ENCODE results near the gene NRL.

Gene NRL

DNA sequence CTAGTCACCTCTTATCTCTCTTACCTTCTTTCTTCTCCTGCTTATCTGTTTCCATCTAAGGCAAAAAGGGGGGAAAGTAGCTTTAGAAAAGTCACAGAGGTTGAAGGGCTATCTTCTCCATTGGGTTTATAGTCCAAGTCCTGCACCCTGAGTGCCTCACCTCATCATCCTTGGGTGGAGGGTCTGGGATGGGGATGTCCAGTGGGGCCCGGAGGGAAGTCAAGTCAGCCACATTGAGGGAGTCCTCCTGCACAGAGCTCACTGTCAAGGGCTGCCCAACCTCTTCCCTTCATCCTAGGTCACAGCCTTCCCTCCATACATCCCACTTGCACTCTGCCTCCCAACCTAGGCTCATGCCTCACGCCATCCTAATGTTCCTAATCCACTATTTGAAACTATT is 30.5 kb upstream of the NRL start:
- in situ Hi-C loops (cut with MboI; ENCODE audit: low sequenced_read_pairs), result no loop called here

DNA sequence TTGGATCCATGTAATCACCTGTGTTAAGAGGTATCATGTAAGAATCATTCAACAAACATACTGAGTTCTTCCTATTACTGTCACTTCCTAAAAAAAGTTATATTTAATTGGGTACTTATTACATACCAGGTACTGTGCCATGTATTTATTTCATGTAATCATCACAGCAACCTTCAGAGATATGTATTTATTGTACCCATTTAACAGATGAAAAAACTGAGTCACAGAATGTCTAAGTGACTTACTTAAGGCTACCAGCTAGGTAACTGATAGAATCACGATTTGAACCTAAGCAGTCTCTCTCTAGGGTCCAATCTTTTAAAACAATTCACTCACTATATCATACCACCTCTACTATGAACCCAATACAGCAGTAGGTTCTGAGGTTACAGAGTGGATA is 29.7 kb upstream of the NRL start:
- in situ Hi-C loops (cut with MboI; ENCODE audit: low sequenced_read_pairs), result no loop called here

DNA sequence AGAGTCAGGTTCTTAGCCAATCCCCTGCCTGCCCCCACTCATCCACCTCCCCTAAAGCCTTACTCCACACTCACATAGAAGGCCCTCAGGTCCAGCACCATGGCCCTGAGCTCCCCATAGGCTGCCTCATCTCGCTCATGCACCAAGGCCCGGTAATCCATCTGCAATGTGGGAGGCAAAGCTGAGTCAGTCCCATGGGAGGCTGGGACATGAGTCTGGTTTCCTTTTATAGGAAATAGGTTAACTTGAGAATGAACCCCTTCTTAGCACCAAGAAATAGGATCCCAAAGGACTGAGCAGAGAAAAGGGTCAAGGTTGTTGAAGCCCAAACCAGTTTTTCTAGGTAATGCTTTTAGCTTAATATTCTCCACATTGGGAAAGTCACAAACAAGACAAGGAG is 28.8 kb upstream of the NRL start:
- in situ Hi-C loops (cut with MboI; ENCODE audit: low sequenced_read_pairs), result no loop called here

GRCh38 chr14:24141097-24141880 is 26.5 kb upstream of the NRL start, which contains the start of gene EMC9:
EMC9 (minus strand) TSS chr14:24141591; CDS start chr14:24141304, 287 bp downstream.
- in situ Hi-C loops (cut with MboI; ENCODE audit: low sequenced_read_pairs), result no loop called here

DNA sequence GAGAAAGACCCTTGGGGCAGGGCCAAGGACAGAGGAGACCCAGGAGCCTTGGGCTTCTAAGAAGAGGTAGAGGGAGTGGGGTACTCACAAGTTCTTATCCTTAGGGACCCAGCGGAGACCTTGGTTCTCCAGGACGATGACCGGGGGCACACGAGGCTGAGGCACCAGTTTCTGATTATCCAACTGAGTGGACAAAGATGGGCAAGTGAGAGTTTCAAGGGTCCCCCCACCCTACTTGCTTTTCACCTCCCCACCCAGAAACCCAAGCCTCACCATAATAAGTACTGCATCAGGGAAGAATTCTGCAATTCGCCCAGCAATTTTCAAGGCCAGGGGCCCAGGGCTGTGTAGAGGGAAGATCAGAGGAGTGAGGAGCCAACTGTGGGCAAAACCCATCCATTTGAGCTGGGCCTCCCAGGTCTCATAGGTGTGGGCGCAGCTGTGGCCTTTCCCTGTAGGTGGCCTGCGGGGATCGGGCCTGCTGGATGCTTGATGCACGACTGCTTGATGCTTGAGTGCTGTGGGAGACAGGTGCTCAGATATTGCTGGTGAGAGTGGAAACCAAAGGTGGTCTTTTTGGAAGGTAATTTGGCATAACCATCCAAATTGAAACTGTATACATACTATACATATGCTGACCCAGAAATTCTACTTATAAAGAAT is 24.7 kb upstream of the NRL start:
- in situ Hi-C loops (cut with MboI; ENCODE audit: low sequenced_read_pairs), result no loop called here

GRCh38 chr14:24138396-24139271 is 23.9 kb upstream of the NRL start:
- in situ Hi-C loops (cut with MboI; ENCODE audit: low sequenced_read_pairs), result no loop called here

DNA sequence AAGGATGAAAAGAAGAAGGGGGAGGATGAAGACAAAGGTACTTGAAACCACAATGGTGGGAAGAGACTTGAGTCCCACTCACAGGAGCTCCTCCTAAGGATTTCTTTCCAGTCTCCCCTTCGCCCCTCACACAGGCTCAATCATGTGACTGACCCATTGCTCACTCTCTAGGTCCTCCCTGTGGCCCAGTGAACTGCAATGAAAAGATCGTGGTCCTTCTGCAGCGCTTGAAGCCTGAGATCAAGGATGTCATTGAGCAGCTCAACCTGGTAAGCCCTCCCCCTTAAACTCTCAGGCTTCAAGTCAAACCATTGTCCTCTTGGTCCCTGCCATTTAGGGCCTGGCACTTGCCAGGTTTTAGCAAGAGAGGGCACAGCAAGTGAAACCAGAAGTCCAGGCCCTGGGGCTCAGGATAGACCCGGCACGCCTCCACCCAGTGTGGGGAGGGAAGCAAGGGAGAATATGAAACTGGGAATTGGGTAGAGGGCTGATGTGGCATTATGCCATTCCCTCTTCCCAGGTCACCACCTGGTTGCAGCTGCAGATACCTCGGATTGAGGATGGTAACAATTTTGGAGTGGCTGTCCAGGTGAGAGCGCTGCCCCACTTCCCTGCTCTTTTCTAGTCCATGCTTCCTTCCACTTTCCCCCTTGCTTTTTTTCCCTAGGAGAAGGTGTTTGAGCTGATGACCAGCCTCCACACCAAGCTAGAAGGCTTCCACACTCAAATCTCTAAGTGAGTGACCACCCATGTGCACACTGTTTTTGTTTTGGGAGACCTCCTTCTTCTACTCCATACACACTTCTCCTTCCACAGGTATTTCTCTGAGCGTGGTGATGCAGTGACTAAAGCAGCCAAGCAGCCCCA is 23.0 kb upstream of the NRL start:
- in situ Hi-C loops (cut with MboI; ENCODE audit: low sequenced_read_pairs), result no loop called here

GRCh38 chr14:24136684-24137528 is 22.2 kb upstream of the NRL start:
- in situ Hi-C loops (cut with MboI; ENCODE audit: low sequenced_read_pairs), result no loop called here

DNA sequence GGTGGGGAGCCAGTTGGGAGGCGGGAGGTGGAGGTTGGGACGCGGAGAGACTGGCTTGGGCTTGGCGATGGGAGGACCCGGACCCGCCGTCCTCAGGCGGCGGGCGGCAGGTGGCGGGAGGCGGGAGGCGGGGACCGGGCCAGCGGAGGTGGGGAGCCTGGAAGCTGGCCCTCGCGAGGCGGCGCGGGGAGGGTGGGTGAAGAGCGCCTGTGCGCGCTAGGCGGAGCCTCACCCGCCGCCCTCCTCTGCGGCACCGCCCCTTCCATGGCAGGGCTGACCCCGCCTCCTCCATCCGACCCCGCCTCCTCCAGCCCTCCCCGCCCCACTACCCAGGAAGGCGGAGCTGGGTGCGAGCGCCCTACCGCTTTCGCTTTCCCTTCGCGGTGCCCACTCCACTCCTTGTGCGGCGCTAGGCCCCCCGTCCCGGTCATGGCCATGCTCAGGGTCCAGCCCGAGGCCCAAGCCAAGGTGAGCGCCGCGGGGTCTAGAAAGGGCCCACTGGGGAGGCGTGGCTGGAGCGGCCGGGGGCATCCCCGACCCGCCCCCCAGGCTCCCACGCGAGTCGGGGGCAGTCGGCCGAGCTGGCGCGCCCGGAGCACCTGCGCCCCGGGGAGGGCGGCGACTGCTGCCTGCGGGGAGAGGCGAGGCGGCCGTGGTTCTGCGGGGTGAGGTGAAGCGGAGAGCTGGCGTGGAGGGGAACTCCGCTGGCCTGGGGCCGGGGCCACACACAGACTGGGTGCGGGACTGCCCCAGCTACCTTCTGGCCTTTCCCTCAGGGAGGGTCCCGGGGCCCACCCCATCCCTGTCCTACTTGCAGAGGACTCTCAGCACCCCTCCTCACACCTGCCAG is 21.3 kb upstream of the NRL start, which contains the start of gene PSME1:
Gene PSME1 (plus strand): TSS at position 361 of the 850 bp plus-strand sequence. CDS start 69 bp downstream, at position 430.
- in situ Hi-C loops (cut with MboI; ENCODE audit: low sequenced_read_pairs), result no loop called here

DNA sequence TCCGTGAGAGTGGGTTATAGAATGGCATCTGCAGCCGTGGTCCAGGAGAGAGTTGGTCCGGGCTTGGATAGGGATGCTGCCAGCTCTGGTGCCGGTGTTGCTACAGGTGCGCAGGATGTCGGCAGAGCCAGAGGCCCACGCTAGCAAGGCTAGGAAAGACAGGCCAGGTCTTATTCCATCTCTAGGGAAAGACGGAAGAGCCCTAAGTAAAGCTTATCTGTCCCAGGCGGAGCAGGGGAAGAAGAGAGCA is 20.8 kb upstream of the NRL start:
- in situ Hi-C loops (cut with MboI; ENCODE audit: low sequenced_read_pairs), result no loop called here

GRCh38 chr14:24133735-24134134 is 19.0 kb upstream of the NRL start:
- in situ Hi-C loops (cut with MboI; ENCODE audit: low sequenced_read_pairs), result no loop called here

DNA sequence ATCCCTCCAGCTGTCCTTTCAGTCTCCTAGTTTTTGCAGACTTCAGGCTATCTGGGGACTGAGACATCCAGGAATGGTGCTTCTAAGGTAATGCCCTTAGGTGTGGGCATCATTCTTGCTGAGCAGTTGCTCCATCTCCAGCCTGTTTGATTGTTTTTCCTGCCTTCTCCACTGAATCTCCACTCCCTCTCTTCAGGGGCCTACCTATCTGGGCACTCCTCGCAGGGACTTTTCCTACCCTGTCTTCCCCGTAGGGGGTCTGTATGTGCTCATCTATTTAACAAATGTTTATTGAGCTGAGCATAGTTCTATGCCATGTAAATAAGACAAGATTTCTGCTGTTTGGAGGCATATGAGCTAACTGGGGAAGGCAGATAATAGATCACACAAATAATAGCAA is 18.2 kb upstream of the NRL start:
- in situ Hi-C loops (cut with MboI; ENCODE audit: low sequenced_read_pairs), result no loop called here

- in situ Hi-C loops (cut with MboI; ENCODE audit: low sequenced_read_pairs), result no loop called here
Observed at GRCh38 chr14:24132061-24132685, 17.4 kb upstream of the NRL start.

- in situ Hi-C loops (cut with MboI; ENCODE audit: low sequenced_read_pairs), result no loop called here
Observed at GRCh38 chr14:24131549-24131966, 16.8 kb upstream of the NRL start.

DNA sequence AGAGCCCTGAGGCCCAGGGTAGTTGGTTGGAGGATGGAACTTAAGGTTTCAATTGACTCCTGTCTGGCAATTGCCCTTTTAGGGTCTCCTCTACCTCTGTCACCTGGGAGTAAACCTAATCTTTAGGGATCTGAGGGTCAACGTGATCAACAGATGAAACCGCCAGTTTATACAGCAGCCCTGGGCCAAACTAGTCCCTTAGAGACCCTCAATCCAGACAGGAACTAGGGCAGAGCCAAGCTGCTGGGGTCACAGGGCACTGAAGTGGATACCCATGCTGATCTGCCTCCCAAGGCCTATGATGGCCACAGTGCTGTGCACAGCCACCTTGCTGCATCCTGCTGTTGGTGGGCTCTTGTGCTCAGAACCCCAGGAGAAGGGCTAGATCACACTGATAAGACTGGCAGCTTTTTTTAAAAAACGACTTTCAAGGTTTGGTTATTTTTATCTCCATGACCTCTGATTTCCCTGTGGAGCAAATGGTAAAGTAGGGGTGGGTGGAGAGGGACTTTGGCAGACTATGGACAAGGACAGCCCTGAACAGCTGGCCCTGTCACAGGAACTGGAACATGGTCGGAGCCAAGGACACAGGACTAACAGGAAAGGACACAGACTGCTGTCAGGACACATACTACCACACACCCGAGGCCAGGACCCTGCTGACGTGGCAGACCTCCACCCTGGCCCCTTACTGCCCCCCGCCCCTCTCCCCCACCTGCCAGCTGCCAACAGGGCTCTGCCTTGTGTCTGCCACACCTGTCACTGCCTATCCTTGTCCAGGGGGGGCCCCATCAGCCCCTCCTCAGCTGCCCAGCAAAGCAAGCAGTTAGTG is 16.2 kb upstream of the NRL start:
- in situ Hi-C loops (cut with MboI; ENCODE audit: low sequenced_read_pairs), result no loop called here

DNA sequence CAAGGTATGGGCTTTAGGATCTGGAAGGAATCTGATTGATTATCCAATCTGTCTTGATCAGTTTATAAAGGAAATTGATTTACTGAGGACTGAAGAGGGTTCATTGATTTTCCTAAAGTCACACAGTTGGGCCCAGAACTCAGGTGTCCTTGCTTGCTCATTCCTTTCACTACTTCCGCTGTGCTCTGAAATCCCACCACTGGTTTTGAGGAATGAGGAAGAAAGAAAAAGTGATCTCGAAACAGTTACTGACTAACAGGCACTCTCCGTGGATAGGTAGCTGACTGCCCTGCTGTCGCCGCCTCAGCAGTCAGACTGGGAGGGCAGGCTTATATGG is 15.6 kb upstream of the NRL start, which contains the start of gene FITM1:
Gene FITM1 (plus strand): TSS at position 280 of the 337 bp plus-strand sequence. CDS start 905 bp downstream, outside the sequence.
- in situ Hi-C loops (cut with MboI; ENCODE audit: low sequenced_read_pairs), result no loop called here

GRCh38 chr14:24129410-24129998 is 14.8 kb upstream of the NRL start:
- in situ Hi-C loops (cut with MboI; ENCODE audit: low sequenced_read_pairs), result no loop called here
